ENCODE results near the gene SSRP1.
"Not testable (repeated sequence)": the region's sequence is repeated elsewhere in the genome, so short reads cannot be mapped to it uniquely, and the experiment has no call there.

The SSRP1 gene, protein sequence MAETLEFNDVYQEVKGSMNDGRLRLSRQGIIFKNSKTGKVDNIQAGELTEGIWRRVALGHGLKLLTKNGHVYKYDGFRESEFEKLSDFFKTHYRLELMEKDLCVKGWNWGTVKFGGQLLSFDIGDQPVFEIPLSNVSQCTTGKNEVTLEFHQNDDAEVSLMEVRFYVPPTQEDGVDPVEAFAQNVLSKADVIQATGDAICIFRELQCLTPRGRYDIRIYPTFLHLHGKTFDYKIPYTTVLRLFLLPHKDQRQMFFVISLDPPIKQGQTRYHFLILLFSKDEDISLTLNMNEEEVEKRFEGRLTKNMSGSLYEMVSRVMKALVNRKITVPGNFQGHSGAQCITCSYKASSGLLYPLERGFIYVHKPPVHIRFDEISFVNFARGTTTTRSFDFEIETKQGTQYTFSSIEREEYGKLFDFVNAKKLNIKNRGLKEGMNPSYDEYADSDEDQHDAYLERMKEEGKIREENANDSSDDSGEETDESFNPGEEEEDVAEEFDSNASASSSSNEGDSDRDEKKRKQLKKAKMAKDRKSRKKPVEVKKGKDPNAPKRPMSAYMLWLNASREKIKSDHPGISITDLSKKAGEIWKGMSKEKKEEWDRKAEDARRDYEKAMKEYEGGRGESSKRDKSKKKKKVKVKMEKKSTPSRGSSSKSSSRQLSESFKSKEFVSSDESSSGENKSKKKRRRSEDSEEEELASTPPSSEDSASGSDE

DNA sequence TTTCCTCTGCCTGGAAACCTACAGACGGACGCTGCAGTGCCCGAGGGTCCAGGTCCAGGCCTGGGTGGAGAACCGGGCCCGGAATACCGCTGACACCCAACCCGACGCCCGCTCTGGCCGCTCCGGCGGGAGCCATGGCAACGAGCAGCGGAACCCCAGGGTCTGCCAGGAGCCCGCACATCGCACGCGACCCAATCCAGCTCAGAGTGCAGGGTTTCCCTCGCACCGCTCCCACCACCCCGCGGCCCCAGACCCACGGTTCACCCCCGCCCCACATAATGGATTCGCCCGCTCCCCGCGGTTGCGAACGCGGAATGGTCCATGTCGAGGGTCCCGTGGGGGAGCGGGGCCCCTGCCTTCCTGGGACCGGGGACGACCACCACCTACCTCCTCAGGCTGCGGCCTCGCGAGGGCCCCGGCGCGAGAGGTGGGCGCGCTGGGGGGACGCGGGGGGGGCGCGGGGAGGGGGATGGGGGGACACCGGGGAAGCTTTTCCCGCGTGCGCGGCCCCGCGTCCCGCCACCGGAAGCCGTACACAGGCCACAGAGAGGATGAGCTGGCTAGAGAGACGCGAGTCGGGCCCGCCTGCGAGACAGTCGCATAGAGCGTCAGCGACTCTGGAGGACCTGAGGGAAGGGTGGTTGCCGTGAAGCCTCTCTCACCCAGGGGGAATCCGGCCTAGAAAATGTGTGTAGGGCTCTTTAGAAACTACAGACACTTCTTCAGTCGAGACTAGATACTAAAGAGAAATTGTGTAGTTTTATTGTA is at the start of gene SSRP1:
Gene SSRP1 (minus strand): TSS at position 550 of the 768 bp plus-strand sequence. CDS start 771 bp downstream, outside the sequence.
- DNase-seq = peak; percentile 91

DNA sequence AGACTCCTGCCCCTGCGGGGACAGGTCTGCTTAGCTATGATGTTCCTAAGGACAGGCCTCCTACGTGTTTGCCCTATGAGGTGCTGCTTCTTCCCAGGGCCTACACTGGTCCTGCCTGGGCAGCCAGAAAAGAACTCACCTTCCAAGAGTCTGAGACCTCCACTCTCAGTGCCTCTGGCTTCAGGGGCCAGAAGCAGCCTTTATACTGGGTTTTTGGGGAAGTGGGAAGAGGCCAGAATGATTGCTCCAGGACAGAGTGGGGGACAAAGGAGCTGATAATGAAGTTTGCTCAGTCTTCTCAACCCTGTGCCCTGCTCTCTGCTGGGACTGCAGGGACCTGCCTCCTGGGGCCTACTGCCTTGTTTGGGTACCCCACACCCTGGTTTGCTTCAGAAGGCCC is 45.3 kb upstream of the SSRP1 start, which contains the start of gene PRG3:
Gene PRG3 (minus strand): TSS at position 176 of the 400 bp plus-strand sequence. CDS start 442 bp downstream, outside the sequence.
- DNase-seq = no peak

DNA sequence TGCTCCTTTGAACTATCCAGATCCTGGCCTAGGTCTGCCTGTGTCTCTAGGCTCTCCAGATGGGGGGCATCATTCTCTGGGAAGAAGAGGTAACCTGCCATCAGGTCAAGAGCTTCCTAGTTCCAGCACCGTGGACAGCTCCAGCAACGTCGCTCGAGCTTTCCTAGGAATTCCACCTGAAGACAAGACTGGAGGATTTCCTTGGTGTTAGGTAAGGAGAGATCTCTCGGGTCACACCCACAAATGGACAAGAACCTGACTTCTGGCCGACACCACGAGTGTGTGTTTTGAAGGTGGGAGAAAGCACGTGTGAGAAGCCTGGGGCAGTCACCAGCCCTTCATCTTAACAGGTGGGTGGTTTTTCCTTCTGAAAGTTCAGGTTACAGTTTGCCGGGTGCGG is 44.0 kb upstream of the SSRP1 start:
- no peak for DNase-seq

DNA sequence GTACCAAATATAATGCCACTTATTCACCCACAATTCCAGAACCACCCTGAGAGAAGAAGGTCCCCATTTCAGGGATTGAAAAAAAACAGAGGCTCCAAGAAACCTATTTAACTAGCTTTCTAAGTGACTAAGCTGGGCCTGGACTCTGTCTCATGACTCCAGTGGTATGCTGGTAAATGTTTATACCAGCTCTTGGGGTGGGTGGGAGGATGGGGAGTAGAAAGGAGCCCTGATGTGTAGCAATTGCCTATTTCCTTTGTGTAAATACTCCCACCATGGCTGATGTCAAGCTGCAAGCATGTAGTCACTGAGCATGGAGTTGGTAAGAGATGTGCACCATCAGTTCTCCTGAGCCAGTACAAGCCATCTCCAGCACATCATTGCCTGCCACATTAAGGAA is 42.5 kb upstream of the SSRP1 start:
- DNase-seq = no peak

DNA sequence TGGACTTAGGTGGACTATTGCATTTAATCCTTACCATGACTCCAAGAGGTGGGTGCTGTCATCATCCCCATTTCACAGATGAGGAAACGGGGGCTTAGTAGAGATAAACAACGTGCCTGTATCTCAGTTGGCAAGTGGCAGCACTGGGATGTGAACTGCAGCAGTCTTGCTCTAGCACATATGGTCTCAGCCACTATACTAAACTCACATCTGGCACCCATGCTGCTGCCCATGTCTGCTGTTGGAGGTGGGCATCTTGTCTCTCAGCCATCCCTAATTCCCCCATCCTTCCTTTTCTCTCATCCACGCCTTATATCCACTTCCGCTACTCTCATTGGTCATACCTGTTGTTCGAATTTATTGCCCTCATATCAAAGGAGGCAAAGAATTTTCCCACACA is 41.4 kb upstream of the SSRP1 start:
- DNase-seq = no peak

DNA sequence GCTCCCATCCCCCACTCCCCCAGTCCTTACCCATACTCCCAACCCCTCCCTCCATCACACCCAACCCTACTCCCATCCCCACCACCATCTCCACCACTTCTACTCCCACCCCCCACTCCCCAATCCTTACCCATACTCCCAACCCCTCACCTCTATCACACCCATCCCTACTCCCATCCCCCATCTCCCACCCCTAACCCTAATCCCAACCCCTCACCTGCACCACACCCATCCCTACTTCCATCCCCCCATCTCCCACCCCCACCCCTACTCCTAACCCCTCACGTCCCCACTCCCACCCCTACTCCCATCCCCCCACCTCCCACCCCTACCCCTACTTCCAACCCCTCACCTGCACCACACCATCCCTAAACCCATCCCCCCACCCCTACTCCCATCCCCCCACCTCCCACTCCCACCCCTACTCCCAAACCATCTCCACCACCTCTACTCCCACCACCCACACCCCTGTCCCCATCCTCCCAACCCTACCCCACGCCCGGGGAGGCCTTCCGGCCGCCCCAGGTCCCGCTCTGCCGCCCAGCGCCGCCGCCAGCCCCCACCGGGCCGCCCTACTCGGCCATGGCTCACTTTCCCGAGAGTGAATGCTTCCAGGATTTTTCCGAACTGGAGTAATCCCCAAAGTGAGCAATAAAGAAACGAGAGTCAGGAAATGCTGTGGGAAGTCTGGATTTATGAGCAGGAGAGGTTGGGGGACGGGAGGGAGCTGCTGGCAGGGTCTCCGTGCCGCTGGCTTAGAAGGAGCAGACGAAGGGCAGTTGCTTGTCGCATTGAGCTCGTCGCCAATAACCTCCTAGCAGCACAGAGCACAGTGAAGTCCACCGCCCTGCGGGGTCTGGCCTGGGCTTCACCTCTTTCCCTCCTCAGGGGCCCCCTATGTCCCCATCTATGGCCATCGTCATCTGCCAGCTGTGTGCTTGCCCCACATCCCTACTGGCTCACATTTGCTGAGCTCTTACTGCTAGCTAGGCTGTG is 40.7 kb upstream of the SSRP1 start:
- no peak for DNase-seq

DNA sequence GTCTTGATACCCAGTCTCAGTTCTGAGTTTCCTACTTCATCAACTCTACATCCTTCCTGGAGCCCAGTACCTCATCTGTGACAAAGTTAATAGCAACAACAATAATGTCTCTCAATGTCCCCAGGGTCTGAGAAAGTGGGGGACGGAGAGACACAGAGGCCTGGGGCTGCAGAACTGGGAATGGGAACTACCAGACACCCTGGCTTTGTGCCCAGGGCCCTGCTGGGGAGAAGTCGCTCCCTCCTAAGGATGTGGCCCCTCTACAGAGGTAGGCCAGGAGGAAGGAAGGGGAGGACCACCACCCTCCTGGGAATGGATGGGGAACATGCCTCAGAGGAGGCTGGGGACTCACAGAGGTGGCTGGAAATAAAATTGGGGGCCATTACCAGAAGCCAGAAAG is 39.8 kb upstream of the SSRP1 start:
- DNase-seq = no peak

DNA sequence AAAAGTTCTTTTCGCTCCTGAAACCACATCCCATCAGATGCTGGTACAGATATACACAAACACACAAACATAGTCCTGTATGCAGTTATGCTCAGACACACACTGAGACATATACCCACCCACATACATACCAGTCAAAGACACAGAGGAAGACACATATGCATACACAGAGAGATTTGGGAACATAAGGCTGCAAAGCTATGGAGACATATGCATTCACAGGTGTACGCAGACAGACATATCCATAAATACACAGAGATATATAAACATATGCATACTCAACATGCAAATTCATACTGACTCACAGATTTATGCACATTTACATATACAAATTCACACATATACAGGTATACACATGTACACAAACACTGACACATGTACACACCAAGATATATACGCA is 39.3 kb upstream of the SSRP1 start:
- DNase-seq = no peak

DNA sequence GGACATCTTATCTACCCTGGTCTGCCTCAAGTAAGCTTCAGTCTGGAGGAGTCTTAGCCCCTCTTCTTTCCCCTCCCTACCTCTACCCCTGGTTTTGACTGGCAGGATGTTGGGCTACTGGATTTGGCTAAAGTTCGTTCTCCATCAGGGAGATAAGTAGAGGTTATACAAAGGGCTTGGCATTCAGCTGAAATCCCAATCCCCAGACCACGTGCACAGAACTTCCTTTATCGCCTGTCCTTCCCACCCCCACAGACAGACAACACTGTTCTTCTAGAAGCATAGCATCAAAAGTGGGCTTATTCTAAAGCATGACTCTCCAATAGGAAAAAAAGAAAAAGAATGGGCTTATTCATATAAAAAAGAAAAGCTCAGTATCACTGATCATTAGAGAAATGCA is 37.5 kb upstream of the SSRP1 start:
- DNase-seq = no peak

DNA sequence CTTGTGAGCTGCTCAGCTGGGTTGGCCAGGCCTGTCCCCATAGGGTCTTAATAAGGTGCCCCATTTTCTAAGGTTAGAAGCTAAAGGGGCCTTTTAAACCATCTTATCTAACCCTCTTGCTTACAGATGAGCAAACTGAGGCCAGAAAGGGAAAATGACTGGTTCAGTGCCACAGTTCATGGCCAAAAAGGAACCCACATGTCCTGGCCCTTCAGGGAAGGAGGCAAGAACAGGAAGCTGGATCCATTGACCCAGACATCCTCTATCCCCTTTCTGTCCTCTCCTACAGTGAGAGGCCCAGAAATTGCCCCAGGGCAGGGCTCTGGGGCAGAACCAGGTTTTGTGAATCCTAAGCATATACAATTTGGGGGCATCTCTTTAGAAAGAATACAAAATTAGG is 35.2 kb upstream of the SSRP1 start:
- DNase-seq = no peak

DNA sequence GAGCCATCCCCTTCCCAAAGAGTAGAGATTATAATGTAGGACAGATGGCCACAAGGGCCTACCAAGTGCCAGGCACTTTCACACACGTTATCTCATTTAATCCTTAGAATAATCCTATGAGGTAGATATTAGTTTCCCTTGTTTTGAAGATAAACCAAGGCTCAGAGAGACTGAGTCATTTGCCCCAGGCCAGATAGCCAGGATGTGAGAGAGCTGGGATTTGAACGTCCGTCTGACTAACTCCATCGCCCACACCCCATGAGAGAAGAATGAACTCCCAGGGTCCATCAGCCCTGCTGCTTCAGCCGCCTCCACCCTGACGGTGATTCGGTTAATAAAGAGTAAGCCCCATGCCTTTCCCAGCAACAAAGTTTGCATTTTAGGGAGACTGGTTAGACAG is 34.6 kb upstream of the SSRP1 start:
- DNase-seq = no peak

DNA sequence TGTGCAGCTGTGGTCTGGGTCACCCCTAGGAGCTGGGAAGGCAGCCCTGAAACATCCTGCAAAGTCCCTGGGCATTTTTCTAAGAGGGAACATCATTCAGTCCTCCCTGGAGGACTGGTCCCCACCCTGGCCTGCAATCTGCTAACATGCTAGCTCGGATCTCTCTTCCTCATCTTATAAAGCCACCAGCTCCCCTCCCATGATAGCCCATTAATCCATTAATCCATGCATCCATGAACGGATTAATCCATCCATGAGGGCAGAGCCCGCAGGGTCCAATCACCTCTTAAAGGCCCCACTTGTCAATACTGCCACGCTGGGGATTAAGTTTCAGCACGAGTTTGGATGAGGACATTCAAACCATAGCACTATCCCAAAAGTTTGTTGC is 33.1 kb upstream of the SSRP1 start:
- DNase-seq = no peak

DNA sequence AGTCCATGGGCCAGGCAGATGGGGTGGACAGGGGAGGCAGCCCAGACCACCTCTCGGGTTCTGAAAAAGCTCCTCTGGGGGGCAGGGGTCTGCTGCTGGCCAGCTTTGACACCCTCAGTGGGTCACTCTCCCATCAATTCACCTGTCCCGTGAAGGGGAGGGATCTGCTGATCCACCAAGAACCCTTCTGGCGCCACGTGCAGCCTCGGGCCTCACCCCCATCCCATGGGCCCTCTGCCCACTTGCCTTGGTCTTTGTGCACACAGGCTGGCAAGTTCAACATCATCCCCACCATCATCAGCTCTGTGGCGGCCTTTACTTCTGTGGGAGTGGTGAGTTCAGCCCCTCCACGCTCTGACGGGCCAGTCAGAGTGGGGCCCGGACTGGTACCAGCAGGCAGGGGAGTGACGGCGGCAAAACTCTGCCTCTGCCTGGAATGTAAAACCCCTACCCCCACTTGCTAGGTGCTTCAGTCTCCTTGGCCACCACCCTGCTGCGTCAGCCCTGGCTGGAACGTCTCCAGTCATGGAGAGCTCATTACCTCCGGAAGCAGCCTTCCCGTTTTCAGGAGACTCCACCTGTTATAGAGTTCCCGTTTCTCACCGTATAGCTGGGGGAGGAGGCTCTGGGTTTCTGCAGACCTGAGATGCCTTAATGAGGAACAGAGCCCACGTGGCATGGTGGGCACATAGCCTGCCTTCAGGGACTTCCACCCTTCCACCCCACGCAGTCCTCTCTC is 32.6 kb upstream of the SSRP1 start:
- DNase-seq = no peak

DNA sequence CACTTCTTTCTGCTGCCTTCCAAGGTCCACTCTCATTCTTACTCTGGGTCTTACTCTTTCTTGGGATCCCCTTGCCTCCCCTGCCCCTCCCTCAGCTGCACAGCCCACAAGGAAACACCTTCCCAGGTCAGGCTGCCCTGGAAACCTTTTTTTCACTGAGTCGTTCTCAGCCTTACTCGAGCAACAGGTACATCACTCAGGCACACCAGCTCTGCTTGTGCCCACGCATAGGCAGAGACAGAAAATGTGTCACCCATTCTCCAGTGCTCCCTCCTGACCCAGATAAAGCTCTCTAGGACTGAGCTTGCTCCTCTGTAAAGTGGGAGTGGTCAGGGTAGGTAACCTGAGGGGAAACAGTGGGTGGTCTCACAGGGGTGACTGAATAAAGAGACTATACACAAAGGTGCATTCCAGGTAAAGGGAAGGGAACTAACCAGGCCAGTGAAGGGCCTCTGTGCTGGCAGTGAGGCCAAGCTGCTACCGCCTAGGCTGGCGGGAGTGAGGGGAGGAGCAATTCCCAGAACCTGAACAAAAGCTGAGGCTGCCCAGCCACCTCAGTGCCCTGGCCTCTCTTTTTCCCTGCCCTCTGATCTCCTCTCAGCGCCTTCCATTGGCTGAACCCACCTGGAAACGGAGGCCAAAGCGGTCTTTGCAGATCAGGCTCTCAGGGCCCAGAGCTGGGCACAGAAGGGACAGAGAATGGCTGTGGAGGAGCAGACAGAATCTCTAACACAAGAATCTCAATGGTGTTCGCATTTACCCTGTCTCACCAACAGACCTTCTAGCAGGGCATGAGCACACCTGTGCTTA is 29.4 kb upstream of the SSRP1 start:
- DNase-seq = no peak

DNA sequence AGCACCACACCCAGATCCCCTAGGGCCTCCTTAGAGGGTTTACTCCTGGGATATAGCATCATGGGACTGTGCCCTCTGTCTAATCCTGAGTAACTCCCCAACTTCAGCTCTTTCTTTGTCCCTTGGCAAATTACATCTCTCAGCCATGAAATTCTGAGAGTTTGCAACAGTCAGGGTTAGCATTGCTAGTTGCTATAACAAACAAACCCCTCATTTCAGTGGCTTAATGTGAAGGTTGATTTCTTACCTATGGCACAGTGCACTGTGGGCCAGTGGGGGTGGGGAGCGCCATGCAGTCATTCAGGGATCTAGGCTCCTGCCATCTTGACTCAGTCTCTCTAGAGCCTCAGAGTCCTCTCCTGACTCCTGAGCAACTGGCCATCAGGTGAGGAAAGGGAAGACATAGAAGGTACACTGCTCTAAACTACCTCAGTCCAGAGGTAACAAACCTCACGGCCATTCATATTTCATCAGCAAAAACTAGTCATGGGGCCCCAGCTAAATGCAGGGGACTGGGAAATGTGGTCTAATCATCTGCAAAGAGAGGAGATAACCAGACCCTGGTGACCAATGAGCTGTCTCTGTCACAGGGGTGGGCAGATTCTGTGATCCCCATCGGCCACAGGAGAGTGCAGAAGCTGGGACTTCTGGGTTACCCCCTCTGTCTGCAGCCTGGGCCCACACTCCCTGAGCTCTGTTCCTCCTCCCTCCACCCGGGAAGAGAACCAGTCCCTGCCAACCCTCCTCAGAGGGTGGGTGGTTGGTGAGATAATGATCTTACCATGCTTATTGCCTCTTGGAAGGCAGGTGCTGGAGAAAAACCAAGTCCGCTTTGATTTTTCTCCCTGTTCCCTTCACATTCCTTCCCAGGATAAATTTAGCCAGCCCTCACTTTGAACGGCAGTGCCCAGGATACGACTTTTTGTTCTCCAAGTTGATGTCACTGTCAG is 27.7 kb upstream of the SSRP1 start:
- DNase-seq = no peak

DNA sequence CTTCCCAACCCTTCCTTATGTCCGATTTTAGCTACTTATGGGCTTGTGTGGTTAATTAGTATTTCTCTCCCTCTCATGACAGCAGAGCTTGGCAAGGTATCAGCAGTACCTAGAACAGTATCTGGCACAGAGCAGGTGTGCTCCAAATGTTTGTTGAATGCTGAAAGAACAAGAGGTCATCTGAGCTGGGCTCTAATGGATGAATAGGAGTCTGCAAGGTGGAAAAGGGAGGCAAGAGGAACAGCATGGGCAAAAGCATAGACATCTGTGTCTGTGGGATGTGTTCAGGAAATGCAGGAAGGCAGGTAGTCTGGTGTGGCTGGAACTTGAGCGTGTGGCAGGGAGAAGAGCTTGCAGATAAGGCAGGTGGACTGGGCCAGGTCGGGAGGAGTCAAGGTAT is 26.2 kb upstream of the SSRP1 start:
- DNase-seq = no peak

DNA sequence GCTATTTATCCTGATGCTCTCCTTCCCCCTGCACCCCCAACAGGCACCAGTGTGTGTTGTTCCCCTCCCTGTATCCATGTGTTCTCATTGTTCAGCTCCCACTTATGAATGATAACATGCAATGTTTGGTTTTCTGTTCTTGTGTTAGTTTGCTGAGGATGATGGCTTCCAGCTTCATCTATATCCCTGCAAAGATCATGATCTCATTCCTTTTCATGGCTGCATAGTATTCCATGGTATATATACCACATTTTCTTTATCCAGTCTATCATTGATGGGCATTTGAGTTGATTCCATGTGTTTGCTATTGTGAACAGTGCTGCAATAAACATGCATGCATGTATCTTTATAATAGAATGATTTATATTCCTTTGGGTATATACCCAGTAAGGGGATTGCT is 25.7 kb upstream of the SSRP1 start:
- not testable (repeated sequence) for DNase-seq

DNA sequence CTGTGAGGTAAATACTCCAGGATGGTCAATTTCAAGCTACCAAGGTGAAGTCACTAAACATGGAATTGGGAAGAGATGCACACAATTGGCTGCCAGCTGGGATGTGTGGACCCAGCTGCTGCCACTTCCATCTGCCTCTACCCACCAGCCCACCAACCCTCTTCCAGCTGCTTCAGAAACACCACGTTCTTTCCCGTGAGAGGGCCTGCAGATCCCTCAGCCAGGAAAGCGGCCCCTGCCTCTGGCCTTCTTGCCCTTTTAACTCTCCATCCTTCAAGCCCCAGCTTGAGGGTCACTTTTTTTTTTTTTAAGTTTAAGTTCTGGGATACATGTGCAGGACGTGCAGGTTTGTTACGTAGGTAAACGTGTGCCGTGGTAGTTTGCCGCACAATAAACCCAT is 25.3 kb upstream of the SSRP1 start:
- no peak for DNase-seq

DNA sequence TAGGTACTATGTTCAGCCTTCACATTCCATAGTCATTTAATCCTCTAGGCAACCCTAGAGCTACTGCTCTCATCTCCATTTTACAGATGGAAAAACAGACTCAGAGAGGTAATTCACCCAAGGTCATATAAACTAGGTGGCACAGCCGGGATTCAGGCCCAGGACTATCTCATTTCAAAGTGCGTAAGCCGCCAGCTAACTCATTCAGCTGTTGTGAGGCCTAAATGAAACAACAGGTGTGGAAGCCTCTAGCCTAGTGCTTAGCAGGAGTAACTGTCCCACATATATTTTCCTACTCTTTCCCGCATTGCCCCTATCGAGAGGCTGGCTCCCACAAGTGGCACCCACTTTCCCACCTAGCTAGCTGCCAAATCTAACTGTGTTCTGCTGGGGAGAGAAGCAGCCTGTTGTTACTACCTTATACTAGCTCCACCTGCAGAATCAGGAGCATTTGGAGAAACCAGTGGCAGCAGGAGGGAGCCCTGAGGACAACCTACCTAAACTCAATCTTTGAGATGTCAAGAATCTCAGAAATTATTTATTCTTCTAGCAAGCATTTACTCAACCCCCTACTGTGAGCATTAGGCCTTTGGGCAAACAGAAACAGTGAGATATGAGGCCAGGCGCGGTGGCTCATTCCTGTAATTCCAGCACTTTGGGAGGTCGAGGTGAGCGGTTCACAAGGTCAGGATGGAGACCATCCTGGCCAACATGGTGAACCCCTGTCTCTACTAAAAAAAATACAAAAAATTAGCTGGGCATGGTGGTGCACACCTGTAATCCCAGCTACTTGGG is 24.4 kb upstream of the SSRP1 start:
- no peak for DNase-seq
